Erythroblast (primary cell): ENCODE results near the gene RRBP1.

ENCODE experiments used
- GATA1 ChIP-seq: IDR thresholded peaks from 2 replicates; pipeline ENCODE4 v1.6.1; 2011; ENCODE audit warnings: low read depth, mild to moderate bottlenecking, control low read depth, low read length, moderate library complexity
- POLR2A ChIP-seq: IDR thresholded peaks from 2 replicates; pipeline ENCODE4 v1.6.1; 2011; ENCODE audit warnings: mild to moderate bottlenecking, low read length

GRCh38 chr20:17652411-17652810, 29.6 kb downstream of the RRBP1 start:
- TF ChIP-seq POLR2A (no peak), GATA1 (no peak)
